ENCODE measurements around the gene NGF.

Gene NGF

GRCh38 chr1:115326419-115326818, 11.6 kb downstream of the NGF start:
- Mint-ChIP-seq H3K4me3 (no peak overlapping the region), H3K27ac (no peak overlapping the region), H3K36me3 (ENCODE audit: low read depth) (no peaks in the 10 kb centered on the region), H3K27me3 (peaks cover 7% of the 10 kb centered on the region), H3K9me3 (no peaks in the 10 kb centered on the region), H3K4me1 (ENCODE audit: low read depth) (peaks cover 5% of the 10 kb centered on the region)
- intact Hi-C loops (cut with micrococcal nuclease): no loop called here

DNA sequence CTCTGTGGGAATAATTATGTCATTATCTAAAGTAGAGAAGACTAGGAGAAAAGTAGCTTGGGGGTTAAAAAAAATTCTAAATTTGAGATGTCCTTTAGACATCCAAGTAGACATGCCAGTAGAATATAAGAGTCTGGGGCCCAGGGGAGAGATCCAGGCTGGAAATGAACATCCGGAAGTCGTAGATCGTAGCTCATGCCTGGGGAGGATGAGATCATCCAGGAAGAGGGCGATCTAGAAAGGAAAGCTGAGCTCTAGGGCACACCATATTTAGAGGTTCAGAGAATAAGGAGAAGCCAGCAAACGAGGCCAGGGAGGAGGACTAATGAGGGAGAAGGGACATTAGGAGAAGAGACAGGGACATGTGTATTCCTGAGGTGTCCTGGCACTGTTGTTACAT, 12.2 kb downstream of the NGF start:
- H3K36me3 Mint-ChIP-seq (ENCODE audit: low read depth): no peaks in the 10 kb centered on the region
- intact Hi-C loops (cut with micrococcal nuclease): no loop called here
- H3K27me3 Mint-ChIP-seq: peaks cover 7% of the 10 kb centered on the region
- peaks cover 5% of the 10 kb centered on the region for H3K4me1 Mint-ChIP-seq (ENCODE audit: low read depth)
- no peaks in the 10 kb centered on the region for H3K9me3 Mint-ChIP-seq
- no peak overlapping the region for H3K27ac Mint-ChIP-seq
- no peak overlapping the region for H3K4me3 Mint-ChIP-seq

- Mint-ChIP-seq H3K9me3 (no peaks in the 10 kb centered on the region), H3K4me3 (no peak overlapping the region), H3K27ac (no peak overlapping the region), H3K27me3 (peaks cover 7% of the 10 kb centered on the region), H3K4me1 (ENCODE audit: low read depth) (peaks cover 5% of the 10 kb centered on the region), H3K36me3 (ENCODE audit: low read depth) (no peaks in the 10 kb centered on the region)
- intact Hi-C loops (cut with micrococcal nuclease): no loop called here
Observed at GRCh38 chr1:115324649-115325420, 13.2 kb downstream of the NGF start.

DNA sequence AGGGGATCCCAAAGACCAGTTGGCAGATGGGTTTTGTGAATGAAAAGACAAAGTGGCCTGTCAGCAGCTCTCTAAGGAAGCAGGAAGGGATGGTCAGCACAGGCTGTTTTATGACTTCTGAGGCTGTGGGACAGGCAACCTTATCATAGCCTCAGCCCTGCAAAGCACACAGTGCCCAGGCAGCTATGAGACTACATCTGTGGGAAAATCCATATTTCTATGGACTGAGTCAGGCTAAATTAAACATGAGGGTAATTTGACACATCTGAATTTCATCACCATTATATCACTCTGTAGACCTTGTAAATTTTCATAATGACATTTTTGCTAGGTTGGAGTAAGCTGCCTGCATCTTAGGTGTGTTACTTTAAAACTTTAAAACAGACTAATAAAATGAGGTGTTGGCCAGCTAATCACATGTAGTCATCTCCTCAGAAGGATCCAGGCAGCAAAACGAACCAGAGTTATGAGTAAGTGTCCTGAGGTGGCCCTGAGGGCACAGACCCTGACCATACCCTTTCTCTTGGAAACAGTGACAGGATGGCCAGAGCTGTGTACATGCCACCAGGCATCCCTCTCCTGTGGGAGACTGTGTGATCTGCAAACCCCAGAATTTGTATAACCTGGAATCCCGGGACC, 14.6 kb downstream of the NGF start:
- H3K36me3 Mint-ChIP-seq (ENCODE audit: low read depth): no peaks in the 10 kb centered on the region
- H3K27me3 Mint-ChIP-seq: peaks cover 7% of the 10 kb centered on the region
- no peaks in the 10 kb centered on the region for H3K9me3 Mint-ChIP-seq
- H3K4me1 Mint-ChIP-seq (ENCODE audit: low read depth): no peaks in the 10 kb centered on the region
- no peak overlapping the region for H3K27ac Mint-ChIP-seq
- intact Hi-C loops (cut with micrococcal nuclease): no loop called here
- H3K4me3 Mint-ChIP-seq: no peak overlapping the region

DNA sequence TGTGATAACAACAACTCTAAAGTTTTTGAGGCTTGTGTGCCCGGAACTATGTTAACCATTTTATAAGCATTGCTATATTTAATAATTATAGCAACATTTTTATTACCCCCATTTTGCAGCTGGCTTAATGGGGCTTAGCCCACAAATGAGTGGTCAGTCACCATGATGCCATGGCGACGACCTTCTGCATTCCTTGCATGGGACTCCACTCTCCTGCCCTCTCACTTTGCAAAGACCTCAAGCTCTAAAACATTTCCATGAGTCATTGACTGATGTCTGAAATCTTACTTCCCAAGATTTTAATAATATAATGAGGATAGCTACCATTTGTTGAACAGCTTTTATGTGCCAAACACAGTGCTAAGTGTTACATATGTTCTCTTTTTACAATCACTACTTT, 15.4 kb downstream of the NGF start:
- Mint-ChIP-seq H3K27ac (no peak overlapping the region), H3K4me3 (no peak overlapping the region), H3K27me3 (peaks cover 7% of the 10 kb centered on the region), H3K36me3 (ENCODE audit: low read depth) (no peaks in the 10 kb centered on the region), H3K9me3 (no peaks in the 10 kb centered on the region), H3K4me1 (ENCODE audit: low read depth) (no peaks in the 10 kb centered on the region)
- intact Hi-C loops (cut with micrococcal nuclease): no loop called here

DNA sequence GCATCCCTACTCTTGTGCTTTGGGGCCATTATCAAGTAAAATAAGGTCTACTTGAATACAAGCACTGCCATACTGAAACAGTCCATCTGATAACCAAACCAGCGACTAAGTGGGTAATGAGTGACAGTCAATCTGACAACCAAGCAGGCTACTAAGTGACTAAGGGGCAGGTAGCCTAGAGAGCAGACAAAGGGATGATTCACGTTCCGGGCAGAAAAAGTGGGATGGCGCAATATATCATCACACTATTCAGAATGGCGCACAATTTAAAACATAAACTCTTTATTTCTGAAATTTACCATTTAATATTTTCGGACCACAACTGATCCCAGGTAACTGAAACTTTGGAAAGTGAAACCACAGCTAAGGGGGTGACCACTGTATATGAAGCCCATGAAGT, 17.7 kb downstream of the NGF start:
- intact Hi-C loops (cut with micrococcal nuclease): no loop called here
- no peak overlapping the region for H3K27ac Mint-ChIP-seq
- no peaks in the 10 kb centered on the region for H3K4me1 Mint-ChIP-seq (ENCODE audit: low read depth)

DNA sequence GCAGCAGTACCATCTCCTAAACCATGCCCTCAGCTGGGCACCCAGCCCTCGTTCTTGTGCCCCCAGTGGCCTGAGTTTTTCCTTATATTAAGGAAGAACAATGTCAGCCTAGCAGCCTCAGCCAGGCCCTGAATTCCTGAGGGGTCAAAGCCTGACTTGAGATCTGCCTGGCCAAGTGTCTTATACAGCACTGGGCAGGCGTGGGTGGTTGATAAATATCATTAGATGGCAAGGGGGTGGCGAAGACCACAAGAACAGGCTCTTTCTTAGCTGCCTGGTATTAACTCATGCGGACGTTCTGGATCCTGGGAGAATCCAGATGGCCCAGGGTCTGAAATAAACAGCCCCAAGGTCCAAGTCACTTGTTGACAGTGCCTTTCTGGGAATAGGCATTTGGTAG, 18.3 kb downstream of the NGF start:
- H3K9me3 Mint-ChIP-seq: no peaks in the 10 kb centered on the region
- H3K27me3 Mint-ChIP-seq: peaks cover 2% of the 10 kb centered on the region
- intact Hi-C loops (cut with micrococcal nuclease): no loop called here
- H3K4me1 Mint-ChIP-seq (ENCODE audit: low read depth): no peaks in the 10 kb centered on the region
- H3K27ac Mint-ChIP-seq: no peak overlapping the region
- H3K36me3 Mint-ChIP-seq (ENCODE audit: low read depth): no peaks in the 10 kb centered on the region
- H3K4me3 Mint-ChIP-seq: no peak overlapping the region

More for the DNA sequence above, 17.7 kb downstream of the NGF start:
- Mint-ChIP-seq H3K9me3 (no peaks in the 10 kb centered on the region), H3K36me3 (ENCODE audit: low read depth) (no peaks in the 10 kb centered on the region), H3K4me3 (no peak overlapping the region), H3K27me3 (peaks cover 2% of the 10 kb centered on the region)

- H3K27ac Mint-ChIP-seq: no peak overlapping the region
- no peak overlapping the region for H3K4me3 Mint-ChIP-seq
- H3K9me3 Mint-ChIP-seq: no peaks in the 10 kb centered on the region
- intact Hi-C loops (cut with micrococcal nuclease): no loop called here
- H3K27me3 Mint-ChIP-seq: no peaks in the 10 kb centered on the region
- no peaks in the 10 kb centered on the region for H3K4me1 Mint-ChIP-seq (ENCODE audit: low read depth)
- no peaks in the 10 kb centered on the region for H3K36me3 Mint-ChIP-seq (ENCODE audit: low read depth)
Observed at GRCh38 chr1:115317101-115318012, 20.7 kb downstream of the NGF start.

DNA sequence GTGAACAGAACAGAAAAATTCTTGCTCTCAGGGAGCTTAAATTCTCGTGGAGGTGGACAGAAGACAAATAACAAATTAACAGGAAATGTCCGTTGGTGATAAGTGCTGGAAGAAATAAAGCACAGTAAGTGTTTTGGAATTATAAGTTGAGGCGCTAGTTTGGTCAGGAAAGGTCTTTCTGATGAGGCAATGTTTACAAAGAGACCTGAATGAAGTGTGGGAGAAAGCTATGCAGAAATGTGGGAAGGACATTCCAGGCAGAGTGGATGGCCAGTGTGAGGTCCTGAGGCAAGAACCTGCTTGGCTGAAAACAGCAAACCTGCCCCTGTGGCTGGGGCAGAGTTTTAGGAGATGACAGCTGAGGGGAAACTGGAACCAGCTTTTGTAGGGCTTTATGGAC, 23.3 kb downstream of the NGF start:
- no peak overlapping the region for H3K4me3 Mint-ChIP-seq
- H3K4me1 Mint-ChIP-seq (ENCODE audit: low read depth): no peaks in the 10 kb centered on the region
- H3K36me3 Mint-ChIP-seq (ENCODE audit: low read depth): no peaks in the 10 kb centered on the region
- H3K9me3 Mint-ChIP-seq: no peaks in the 10 kb centered on the region
- intact Hi-C loops (cut with micrococcal nuclease): no loop called here
- H3K27me3 Mint-ChIP-seq: no peaks in the 10 kb centered on the region
- H3K27ac Mint-ChIP-seq: no peak overlapping the region

DNA sequence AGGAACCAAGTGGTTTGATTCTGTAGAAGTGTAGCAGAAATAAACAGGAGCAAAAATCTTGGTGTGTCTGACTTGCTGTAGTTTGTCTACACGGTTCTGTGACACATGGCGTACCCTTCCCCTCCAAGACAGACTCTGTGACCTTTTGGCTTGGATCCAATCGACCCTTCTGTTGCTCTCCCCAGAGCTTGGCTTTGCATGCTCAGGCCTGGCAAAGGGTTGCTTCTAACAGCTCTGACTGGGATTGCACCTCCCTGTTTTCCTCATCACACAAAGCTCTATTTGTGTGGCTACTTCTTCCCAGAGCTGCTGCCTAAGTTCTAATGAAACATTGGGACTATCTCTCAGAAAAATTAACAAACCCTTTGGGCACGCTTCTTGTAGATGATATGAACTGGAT, 24.0 kb downstream of the NGF start:
- no peak overlapping the region for H3K4me3 Mint-ChIP-seq
- H3K9me3 Mint-ChIP-seq: no peaks in the 10 kb centered on the region
- H3K27ac Mint-ChIP-seq: no peak overlapping the region
- H3K27me3 Mint-ChIP-seq: no peaks in the 10 kb centered on the region
- H3K36me3 Mint-ChIP-seq (ENCODE audit: low read depth): no peaks in the 10 kb centered on the region
- intact Hi-C loops (cut with micrococcal nuclease): no loop called here
- H3K4me1 Mint-ChIP-seq (ENCODE audit: low read depth): no peaks in the 10 kb centered on the region

DNA sequence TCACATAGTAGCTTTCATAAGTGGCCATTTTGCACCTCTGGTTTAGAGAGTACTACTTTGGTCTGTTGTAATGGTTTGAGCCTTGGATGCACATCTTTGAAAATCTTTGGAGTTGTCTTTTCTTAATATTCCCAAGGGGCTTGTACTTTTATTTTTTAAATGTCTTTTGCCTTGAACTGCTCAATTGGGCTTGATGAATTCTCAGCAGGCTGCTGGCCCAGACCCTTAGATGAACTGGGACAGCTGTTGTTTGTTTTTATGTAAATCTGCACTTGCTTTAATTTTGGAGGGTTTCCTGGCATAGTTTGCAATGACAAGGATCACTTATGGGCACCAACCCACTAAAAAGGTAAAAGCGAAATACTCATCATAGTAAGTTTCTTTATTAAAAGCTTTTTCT, 24.9 kb downstream of the NGF start:
- H3K4me3 Mint-ChIP-seq: no peak overlapping the region
- H3K9me3 Mint-ChIP-seq: no peaks in the 10 kb centered on the region
- intact Hi-C loops (cut with micrococcal nuclease): no loop called here
- H3K27me3 Mint-ChIP-seq: no peaks in the 10 kb centered on the region
- H3K4me1 Mint-ChIP-seq (ENCODE audit: low read depth): no peaks in the 10 kb centered on the region
- no peak overlapping the region for H3K27ac Mint-ChIP-seq
- H3K36me3 Mint-ChIP-seq (ENCODE audit: low read depth): no peaks in the 10 kb centered on the region

- Mint-ChIP-seq H3K4me1 (ENCODE audit: low read depth) (no peaks in the 10 kb centered on the region), H3K27ac (no peak overlapping the region), H3K9me3 (no peaks in the 10 kb centered on the region), H3K4me3 (no peak overlapping the region), H3K36me3 (ENCODE audit: low read depth) (no peaks in the 10 kb centered on the region), H3K27me3 (no peaks in the 10 kb centered on the region)
- intact Hi-C loops (cut with micrococcal nuclease): no loop called here
Observed at GRCh38 chr1:115312742-115313141, 25.3 kb downstream of the NGF start.

DNA sequence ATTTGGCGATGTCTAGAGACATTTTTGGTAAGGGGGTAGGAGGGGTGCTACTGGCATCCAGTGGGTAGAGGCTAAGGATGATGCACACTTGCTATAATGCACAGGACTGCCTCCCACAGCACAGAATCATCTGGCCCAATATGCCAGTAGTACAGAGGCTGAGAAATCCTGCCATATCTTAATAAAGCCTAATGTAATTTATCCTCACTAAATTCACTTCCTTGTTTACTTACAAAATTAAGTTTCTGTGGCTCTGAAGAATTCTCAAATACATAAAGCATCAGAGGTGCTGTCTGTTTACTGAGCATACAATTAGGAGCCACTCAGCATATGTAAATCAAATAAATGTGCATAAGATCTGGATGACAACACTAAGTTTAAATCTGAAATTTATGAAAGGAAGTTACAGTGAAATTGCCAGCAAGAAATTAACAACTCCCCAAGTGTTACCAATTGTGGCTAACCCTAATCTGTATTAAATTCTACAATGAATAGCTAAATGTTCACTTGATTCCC, 26.5 kb downstream of the NGF start:
- Mint-ChIP-seq H3K27ac (no peak overlapping the region), H3K4me1 (ENCODE audit: low read depth) (no peaks in the 10 kb centered on the region), H3K27me3 (peaks cover 3% of the 10 kb centered on the region), H3K36me3 (ENCODE audit: low read depth) (no peaks in the 10 kb centered on the region), H3K4me3 (no peak overlapping the region), H3K9me3 (no peaks in the 10 kb centered on the region)
- intact Hi-C loops (cut with micrococcal nuclease): no loop called here
